ENCODE measurements around the gene CSMD2.

- TF ChIP-seq CTCF (conservative IDR thresholded peaks at IDR 0.05; ENCODE audit: low read depth, low read length) (no peak), USF2 (IDR thresholded peaks at IDR 0.05; ENCODE audit: low read depth, low read length) (no peak), RFX5 (IDR thresholded peaks at IDR 0.05; ENCODE audit: low read depth, low read length) (no peak), MAZ (IDR thresholded peaks at IDR 0.05; ENCODE audit: borderline replicate concordance, low read depth, low read length) (no peak), SMC3 (IDR thresholded peaks at IDR 0.05; ENCODE audit: low read depth, low read length) (no peak), POLR2A (IDR thresholded peaks at IDR 0.05; ENCODE audit: low read depth, low read length) (no peak)
These were observed 36.7 kb downstream of the CSMD2 start for GRCh38 chr1:34128186-34128889.
